Neural cell (in vitro differentiated cells): ENCODE results near the gene TRMT13.

Source experiments
- CTCF ChIP-seq: fragments of 450-650 bp; IDR thresholded peaks from 2 replicates; pipeline ENCODE4 v1.5.1; 2014; ENCODE audit warnings: antibody characterized with exemption, mild to moderate bottlenecking, moderate library complexity; ENCODE audit not compliant: poor library complexity, severe bottlenecking
- EP300 ChIP-seq: fragments of 450-650 bp; conservative IDR thresholded peaks from 2 replicates; pipeline ENCODE4 v1.6.1; 2014; ENCODE audit warnings: antibody characterized with exemption, mild to moderate bottlenecking, moderate library complexity; ENCODE audit not compliant: poor library complexity, severe bottlenecking
- EZH2 ChIP-seq: fragments of 200-600, 300-800 bp; shearing (Covaris generic), sonication (generic); IDR thresholded peaks from 2 replicates; pipeline ENCODE4 v1.6.1; 2014; ENCODE audit warnings: antibody characterized with exemption, low read length, borderline replicate concordance, mild to moderate bottlenecking; ENCODE audit not compliant: insufficient read depth, poor library complexity, severe bottlenecking
- POLR2AphosphoS5 ChIP-seq: IDR thresholded peaks from 2 replicates; pipeline ENCODE4 v1.6.1; 2012
- RAD21 ChIP-seq: fragments of 450-650 bp; conservative IDR thresholded peaks from 2 replicates; pipeline ENCODE4 v1.6.1; 2014; ENCODE audit warnings: antibody characterized with exemption, mild to moderate bottlenecking, moderate library complexity
- SMC3 ChIP-seq: fragments of 450-650 bp; conservative IDR thresholded peaks from 2 replicates; pipeline ENCODE4 v1.6.1; 2014; ENCODE audit warnings: antibody characterized with exemption, mild to moderate bottlenecking, moderate library complexity; ENCODE audit not compliant: poor library complexity
- TAF1 ChIP-seq: IDR thresholded peaks from 2 replicates; pipeline ENCODE4 v1.6.1; 2012; ENCODE audit warnings: low read depth

DNA sequence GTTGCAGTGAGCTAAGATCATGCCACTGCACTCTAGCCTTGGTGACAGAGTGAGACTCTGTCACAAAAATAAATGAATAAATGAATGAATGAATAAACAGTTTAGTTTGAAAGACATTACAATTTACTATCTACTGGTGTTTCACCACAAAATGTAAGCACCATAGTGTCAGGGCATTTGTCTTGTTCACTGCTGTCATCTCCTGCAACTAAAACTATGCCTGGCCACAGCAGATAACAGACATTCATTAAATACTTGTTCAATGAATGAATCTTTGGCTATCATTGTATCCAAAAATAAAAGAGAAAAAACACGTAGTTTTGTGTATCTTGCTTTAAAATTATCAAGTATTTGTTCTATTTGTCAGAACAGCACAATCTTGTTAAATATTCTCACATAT lies 32.8 kb upstream of the TRMT13 start:
- TF ChIP-seq CTCF (no peak), EP300 (no peak), POLR2AphosphoS5 (no peak), SMC3 (no peak), RAD21 (no peak), EZH2 (no peak), TAF1 (no peak)
